Stimulated activated CD8-positive, alpha-beta memory T cell treated with anti-CD3 and anti-CD28 coated beads, Interleukin-12 subunit alpha, Interleukin-12 subunit beta, amount 100 ng/mL, for 24 hours (primary cell): ENCODE data around the gene NUDT22.

Source experiments
- DNase-seq: peaks from one replicate; pipeline ENCODE4 v3.0.0-alpha.2; 2020; ENCODE audit errors: extremely low read depth

NUDT22 gene

GRCh38 chr11:64225608-64226506 lies at the start of gene NUDT22, which contains the start of gene TRPT1:
NUDT22 (plus strand) TSS chr11:64226274; CDS start chr11:64226653, 379 bp downstream.
TRPT1 (minus strand) TSS chr11:64226186; CDS start chr11:64225860, 326 bp downstream.
- DNase-seq = peak; percentile 87

- no peak for DNase-seq
These were observed 49.3 kb upstream of the NUDT22 start for GRCh38 chr11:64176751-64177150.

GRCh38 chr11:64178203-64178602 lies 47.9 kb upstream of the NUDT22 start:
- DNase-seq = no peak

GRCh38 chr11:64178951-64179639 lies 47.0 kb upstream of the NUDT22 start:
- no peak for DNase-seq

- DNase-seq = no peak
These were observed 45.2 kb upstream of the NUDT22 start for GRCh38 chr11:64180891-64181290.

GRCh38 chr11:64181506-64182411 lies 44.3 kb upstream of the NUDT22 start:
- DNase-seq = no peak

- DNase-seq = no peak
These were observed 42.2 kb upstream of the NUDT22 start for GRCh38 chr11:64183890-64184289.

GRCh38 chr11:64185175-64185692 lies 40.8 kb upstream of the NUDT22 start:
- DNase-seq = no peak

GRCh38 chr11:64185693-64186491 lies 40.2 kb upstream of the NUDT22 start, which contains the start of gene STIP1:
STIP1 (plus strand) TSS chr11:64186171; CDS start chr11:64186262, 91 bp downstream.
- peak; percentile 93 for DNase-seq

- no peak for DNase-seq
These were observed 39.4 kb upstream of the NUDT22 start for GRCh38 chr11:64186492-64187165.

GRCh38 chr11:64192434-64192833 lies 33.6 kb upstream of the NUDT22 start:
- no peak for DNase-seq

- DNase-seq = no peak
These were observed 29.4 kb upstream of the NUDT22 start for GRCh38 chr11:64196626-64197025.

GRCh38 chr11:64198511-64198910 lies 27.6 kb upstream of the NUDT22 start:
- DNase-seq = no peak

GRCh38 chr11:64201543-64201942 lies 24.5 kb upstream of the NUDT22 start:
- DNase-seq = no peak

GRCh38 chr11:64202992-64203391 lies 23.1 kb upstream of the NUDT22 start:
- DNase-seq = no peak

GRCh38 chr11:64203421-64204079 lies 22.5 kb upstream of the NUDT22 start:
- no peak for DNase-seq

GRCh38 chr11:64204080-64204440 lies 22.0 kb upstream of the NUDT22 start:
- no peak for DNase-seq

GRCh38 chr11:64204464-64204989 lies 21.5 kb upstream of the NUDT22 start:
- no peak for DNase-seq
